Mucosa of descending colon (tissue), 3 donors: Measurements from ENCODE around the gene PEAK1. TPM values are rescaled to one million over a fixed set of nuclear protein-coding genes. Genes with fewer than 3 reads are reported as not detected.

Experiments used
- ATAC-seq: fragments of 200-7000 bp; cut with Tn5 transposase; one replicate; pipeline ENCODE4 v1.9.1; 2020; ENCODE audit warnings: mild to moderate bottlenecking, moderate library complexity
- DNase-seq, 3 donors: peaks; one replicate each; pipeline ENCODE4 v3.0.0-alpha.2; 2020
- H3K36me3 ChIP-seq: fragments of 200-600 bp; one replicate; pipeline ENCODE4 v1.8.0; 2021; ENCODE audit warnings: low read depth, mild to moderate bottlenecking
- H3K4me1 ChIP-seq: fragments of 200-600 bp; one replicate; pipeline ENCODE4 v1.8.0; 2021; ENCODE audit warnings: low read depth, mild to moderate bottlenecking
- H3K4me3 ChIP-seq: fragments of 200-600 bp; one replicate; pipeline ENCODE4 v1.8.0; 2021; ENCODE audit warnings: mild to moderate bottlenecking
- H3K9me3 ChIP-seq: fragments of 200-600 bp; one replicate; pipeline ENCODE4 v1.8.0; 2021; ENCODE audit warnings: mild to moderate bottlenecking
- intact Hi-C, 2 donors: fragments of 100-400 bp; cut with DNase I in 1 of 2; cut with micrococcal nuclease in 1 of 2; formaldehyde crosslinking; loops; one replicate each; pipeline versions ENCODE4 v1.11.0 to v1.11.1; 2022; cut with DNase I, micrococcal nuclease
- total RNA-seq, 3 donors: library from RNA; stranded (reverse); fragmentation: NEBNext Ultra II Directional in 2 of 3; extraction: Animal tissue kit (Norgen Biotek cat#: 25700) in 2 of 3; gene quantifications; one replicate each; pipeline versions ENCODE4 v1.2.1 to v1.2.4, GENCODE V29; 2021 to 2023
- TF ChIP-seq, protein P1 (sequence below): fragments of 200-600 bp; IDR thresholded peaks from one replicate; pipeline ENCODE4 v1.8.0; 2022; ENCODE audit warnings: antibody characterized with exemption, mild to moderate bottlenecking
- donor health status: DM: no; HTN: no; CAD: no; lungs with moderate emphysema.
- donor health status: DM: no; HTN: no; CAD: no.
- donor health status: DM: no; HTN: yes; CAD: no.

The PEAK1 gene
- total RNA-seq, 3 donors from 2014 or later = 47.9 to 75.3 (median 65.7) TPM

DNA sequence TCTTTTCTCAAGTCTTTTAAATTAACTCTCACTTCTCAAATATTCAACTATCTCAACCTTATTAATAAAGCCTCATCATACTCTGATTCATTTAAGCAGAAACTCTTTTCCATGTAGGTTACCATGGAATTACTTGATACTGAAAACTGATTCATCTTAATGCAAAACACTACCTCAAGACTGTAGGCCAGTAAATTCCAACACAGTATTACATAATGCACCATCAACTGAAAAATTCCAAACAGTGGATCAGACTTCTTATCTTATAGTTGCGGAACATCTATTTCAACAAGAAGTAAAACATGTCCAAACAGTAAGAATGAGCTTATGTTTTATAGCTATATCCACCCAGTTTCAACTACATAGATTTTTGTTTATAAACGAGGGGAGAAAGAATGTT, 124.5 kb downstream of the PEAK1 start:
- no peaks in the 10 kb centered on the region for H3K36me3 ChIP-seq
- no peak overlapping the region for H3K4me3 ChIP-seq
- DNase-seq (no peak), ATAC-seq (no peak)
- TF ChIP-seq, protein P1, sequence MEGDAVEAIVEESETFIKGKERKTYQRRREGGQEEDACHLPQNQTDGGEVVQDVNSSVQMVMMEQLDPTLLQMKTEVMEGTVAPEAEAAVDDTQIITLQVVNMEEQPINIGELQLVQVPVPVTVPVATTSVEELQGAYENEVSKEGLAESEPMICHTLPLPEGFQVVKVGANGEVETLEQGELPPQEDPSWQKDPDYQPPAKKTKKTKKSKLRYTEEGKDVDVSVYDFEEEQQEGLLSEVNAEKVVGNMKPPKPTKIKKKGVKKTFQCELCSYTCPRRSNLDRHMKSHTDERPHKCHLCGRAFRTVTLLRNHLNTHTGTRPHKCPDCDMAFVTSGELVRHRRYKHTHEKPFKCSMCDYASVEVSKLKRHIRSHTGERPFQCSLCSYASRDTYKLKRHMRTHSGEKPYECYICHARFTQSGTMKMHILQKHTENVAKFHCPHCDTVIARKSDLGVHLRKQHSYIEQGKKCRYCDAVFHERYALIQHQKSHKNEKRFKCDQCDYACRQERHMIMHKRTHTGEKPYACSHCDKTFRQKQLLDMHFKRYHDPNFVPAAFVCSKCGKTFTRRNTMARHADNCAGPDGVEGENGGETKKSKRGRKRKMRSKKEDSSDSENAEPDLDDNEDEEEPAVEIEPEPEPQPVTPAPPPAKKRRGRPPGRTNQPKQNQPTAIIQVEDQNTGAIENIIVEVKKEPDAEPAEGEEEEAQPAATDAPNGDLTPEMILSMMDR = no peak
- no peaks in the 10 kb centered on the region for H3K9me3 ChIP-seq
- no peaks in the 10 kb centered on the region for H3K4me1 ChIP-seq
- intact Hi-C loops = no loop called here

DNA sequence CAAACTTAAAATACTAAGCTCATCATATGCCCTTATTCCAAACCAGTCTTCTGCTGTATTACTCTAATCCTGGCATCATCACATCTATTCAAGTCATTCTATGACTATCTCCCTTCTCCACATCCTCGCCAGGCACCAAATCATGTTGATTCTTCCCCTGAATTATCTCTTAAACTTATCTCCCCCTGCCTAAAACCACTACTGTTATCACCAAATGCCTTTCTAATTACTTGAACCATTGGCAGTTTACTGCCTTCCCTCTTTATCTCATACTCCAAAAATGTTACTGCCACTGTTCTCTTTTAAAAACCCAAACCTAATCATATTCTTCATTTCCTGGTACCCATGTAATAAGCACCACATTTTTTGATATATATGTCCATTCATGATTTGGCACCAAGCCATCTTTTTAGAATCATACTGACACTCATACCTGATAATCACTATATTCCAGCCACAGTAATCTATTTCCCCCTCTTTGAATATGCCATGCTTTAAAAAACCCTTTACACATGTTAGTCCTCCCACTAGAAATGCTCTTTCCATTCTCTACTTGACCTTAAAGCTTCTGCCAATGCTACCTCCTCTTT, 126.8 kb downstream of the PEAK1 start:
- H3K9me3 ChIP-seq = no peaks in the 10 kb centered on the region
- TF ChIP-seq, protein P1 = no peak
- intact Hi-C loops = no loop called here
- DNase-seq = no peak
- ATAC-seq = no peak
- H3K4me3 ChIP-seq = no peak overlapping the region
- H3K4me1 ChIP-seq = no peaks in the 10 kb centered on the region
- H3K36me3 ChIP-seq = no peaks in the 10 kb centered on the region

DNA sequence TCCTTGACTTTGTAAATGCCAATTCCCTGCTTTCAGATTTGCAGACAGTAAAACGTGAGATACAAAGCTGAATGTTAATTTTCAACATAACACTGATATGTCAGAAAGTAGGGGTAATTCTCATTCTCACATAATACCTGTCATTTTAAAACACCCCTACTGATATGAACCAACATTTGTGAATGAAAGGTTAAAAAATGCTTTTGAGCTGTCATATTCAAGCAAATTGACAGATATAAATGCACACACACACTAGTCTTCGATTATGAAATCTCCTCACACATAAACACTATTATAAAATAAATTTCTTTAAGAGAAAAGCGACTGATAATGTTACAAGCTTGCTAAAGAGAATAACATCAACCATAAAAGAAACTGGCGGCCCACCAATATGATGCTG, 128.8 kb downstream of the PEAK1 start:
- H3K9me3 ChIP-seq = no peaks in the 10 kb centered on the region
- DNase-seq (no peak), ATAC-seq (no peak)
- H3K4me1 ChIP-seq = no peaks in the 10 kb centered on the region
- TF ChIP-seq, protein P1 = no peak
- intact Hi-C loops = no loop called here
- no peaks in the 10 kb centered on the region for H3K36me3 ChIP-seq
- no peak overlapping the region for H3K4me3 ChIP-seq

DNA sequence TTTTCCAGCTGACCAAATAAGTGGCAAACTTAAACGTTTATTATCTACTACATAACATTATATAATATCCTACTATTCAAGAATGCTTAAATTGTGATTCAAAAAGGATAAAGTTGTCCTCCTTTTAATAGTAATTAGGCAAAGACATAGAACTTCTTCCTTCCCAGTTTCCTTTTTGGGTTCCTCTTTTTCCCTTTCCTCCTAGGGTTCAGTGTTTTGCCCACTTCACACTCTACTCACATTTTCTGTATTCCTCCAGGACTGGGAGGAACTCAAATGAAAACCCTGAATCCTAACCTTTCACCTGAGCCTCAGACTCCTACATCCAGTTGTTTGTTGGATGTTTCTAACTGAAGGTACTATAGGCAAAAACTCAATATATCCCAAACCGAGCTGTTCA, 132.5 kb downstream of the PEAK1 start:
- no peak for ATAC-seq
- DNase-seq = no peak
- Histone ChIP-seq H3K4me1 (no peaks in the 10 kb centered on the region), H3K4me3 (no peak overlapping the region), H3K36me3 (no peaks in the 10 kb centered on the region), H3K9me3 (no peaks in the 10 kb centered on the region)
- intact Hi-C loops = no loop called here
- TF ChIP-seq, protein P1 = no peak

DNA sequence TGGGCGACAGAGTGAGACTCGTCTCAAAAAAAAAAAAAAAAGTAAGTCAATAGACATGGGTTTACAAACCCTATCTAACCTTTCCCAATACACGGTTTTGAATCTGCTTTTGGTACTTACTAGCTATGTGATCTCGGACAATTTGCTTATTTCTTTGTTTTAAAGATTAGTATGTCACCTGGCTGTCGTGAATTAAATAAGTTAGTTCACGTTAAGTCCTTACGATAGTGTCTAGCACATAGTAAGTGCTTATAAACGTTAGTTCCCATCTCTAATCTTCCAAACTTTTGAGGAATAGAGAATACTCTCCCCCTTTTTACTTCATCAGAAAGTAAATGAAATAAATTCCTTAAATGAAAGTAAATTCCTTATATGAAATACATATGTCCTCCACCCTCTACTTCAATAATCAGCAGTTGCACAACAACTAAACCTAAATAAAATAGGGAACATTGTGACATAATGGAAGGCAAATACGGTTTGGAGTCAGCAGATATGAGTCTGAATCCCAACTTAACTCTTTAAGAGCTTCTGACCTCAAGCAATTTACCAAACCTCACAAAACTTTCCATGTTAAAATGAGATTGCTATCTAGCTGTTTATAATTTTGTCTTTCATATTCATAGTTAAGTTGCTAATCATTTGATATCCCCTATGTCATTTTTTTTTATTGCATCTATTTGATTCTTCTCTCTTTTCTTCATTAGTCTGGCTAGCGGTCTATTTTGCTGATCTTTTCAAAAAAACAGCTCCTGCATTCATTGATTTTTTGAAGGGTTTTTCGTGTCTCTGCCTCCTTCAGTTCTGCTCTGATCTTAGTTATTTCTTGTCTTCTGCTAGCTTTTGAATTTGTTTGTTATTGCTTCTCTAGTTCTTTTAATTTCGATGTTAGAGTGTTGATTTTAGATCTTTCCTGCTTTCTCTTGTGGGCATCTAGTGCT, 134.6 kb downstream of the PEAK1 start:
- H3K4me1 ChIP-seq = no peaks in the 10 kb centered on the region
- TF ChIP-seq, protein P1 = no peak
- no peak for ATAC-seq
- no peak for DNase-seq
- H3K36me3 ChIP-seq = no peaks in the 10 kb centered on the region
- H3K4me3 ChIP-seq = no peak overlapping the region
- H3K9me3 ChIP-seq = no peaks in the 10 kb centered on the region
- intact Hi-C loops = no loop called here
